Hypothalamus (tissue), 51 donors: Measurements from ENCODE around the gene DCST1.

Experiments used
- DNase-seq, 51 donors: peaks; one replicate each; lab custom pipeline; 2025; lab: John Stamatoyannopoulos, UW

Gene DCST1

GRCh38 chr1:155050560-155051341, 17.1 kb downstream of the DCST1 start, which contains the start of gene ADAM15:
Gene ADAM15, plus strand, starts transcription at chr1:155051316. Its CDS starts 71 bp downstream, at chr1:155051387.
- DNase-seq: peak in 49 of 51 donors; percentile 30 to 89 (median 72)

GRCh38 chr1:155051342-155051776, 17.7 kb downstream of the DCST1 start:
- DNase-seq: peak in 2 of 51 donors; percentile 22 to 52

DNA sequence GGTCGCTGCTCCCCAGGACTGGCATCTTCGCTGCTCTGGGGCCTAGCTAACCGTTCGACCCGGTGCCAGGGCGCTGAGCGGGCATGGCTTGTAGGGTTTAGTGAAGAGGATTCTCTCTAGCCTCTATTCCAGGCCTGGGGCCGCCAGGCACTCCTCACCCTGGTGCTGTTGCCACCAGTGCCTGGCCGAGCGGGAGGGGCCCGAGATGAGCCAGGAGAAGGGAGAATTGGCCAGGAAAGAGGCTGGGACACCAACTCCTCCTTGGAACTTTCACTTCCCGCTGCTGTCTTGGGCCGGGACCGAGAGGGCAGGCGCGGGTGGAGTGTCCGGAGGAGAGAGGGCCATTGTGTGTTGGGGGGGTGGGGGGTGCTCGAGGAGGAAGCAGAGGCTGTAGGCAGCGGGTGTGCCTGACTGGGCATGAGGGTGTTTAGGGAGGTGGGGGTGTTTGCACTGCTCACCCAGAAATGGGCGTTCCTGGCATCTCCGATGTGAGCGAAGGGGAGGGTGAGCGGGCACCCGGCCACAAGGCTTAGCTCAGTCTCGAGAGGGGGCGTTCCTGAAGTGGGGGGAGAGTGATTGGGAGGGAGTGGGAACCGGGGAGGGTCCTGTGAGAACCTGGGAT, 18.3 kb downstream of the DCST1 start:
- DNase-seq: peak in 38 of 51 donors; percentile 11 to 72 (median 43)

DNA sequence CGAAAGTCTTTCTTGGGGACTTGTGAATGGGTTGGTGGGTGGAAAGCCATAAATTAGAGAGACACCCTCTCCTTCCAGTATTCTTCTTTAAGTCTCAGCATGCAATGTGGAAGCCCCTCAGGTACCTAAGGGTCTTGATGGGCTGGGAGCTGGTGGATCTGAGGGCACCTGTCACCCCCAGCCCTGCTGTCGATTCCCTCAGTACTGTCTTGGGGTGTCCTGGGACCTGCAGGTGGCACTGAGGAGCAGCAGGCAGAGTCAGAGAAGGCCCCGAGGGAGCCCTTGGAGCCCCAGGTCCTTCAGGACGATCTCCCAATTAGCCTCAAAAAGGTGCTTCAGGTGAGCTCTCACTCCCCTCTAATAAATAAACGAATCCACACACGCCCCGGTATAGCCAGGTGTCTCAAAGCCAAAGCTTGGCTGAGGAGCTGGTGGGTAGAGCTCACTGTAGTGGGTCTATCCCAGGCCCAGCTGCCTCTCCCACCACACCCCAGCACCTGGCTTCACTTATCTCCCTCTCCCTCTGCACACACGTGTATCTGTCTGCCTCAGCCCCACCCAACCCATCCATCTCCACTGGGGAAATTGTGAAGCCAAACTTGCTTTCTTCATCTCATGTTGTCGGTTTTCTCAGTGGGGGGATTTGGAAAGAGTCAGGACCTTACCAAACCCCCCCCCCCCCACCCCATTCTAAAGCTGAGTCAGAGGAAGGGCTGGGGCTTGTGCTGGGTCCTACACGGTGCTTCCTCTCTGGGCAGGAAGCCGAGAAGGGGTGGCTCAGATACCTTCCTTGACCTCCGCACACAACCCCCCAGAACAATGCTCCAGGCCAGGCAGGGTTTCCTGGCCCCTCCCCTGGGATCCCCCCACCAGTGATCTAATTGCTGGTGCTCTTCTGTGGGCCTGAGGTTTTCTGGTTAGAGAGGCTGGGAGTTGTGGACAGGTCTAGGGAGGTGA, 19.1 kb downstream of the DCST1 start:
- DNase-seq: peak in 4 of 51 donors; percentile 7 to 38 (median 10)

- no peak for DNase-seq
These were observed 20.0 kb downstream of the DCST1 start for GRCh38 chr1:155053531-155054105.

GRCh38 chr1:155057104-155057503, 23.5 kb downstream of the DCST1 start:
- no peak for DNase-seq

DNA sequence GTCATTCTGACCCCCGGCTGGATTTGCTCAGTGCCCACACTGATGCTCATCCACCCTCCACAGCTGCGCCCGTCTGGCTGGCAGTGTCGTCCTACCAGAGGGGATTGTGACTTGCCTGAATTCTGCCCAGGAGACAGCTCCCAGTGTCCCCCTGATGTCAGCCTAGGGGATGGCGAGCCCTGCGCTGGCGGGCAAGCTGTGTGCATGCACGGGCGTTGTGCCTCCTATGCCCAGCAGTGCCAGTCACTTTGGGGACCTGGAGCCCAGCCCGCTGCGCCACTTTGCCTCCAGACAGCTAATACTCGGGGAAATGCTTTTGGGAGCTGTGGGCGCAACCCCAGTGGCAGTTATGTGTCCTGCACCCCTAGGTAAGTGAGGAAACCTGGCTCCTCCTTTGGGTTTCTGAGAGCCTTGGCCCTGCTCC, 24.2 kb downstream of the DCST1 start:
- DNase-seq: no peak

GRCh38 chr1:155060736-155061135, 27.1 kb downstream of the DCST1 start:
- DNase-seq: no peak

DNA sequence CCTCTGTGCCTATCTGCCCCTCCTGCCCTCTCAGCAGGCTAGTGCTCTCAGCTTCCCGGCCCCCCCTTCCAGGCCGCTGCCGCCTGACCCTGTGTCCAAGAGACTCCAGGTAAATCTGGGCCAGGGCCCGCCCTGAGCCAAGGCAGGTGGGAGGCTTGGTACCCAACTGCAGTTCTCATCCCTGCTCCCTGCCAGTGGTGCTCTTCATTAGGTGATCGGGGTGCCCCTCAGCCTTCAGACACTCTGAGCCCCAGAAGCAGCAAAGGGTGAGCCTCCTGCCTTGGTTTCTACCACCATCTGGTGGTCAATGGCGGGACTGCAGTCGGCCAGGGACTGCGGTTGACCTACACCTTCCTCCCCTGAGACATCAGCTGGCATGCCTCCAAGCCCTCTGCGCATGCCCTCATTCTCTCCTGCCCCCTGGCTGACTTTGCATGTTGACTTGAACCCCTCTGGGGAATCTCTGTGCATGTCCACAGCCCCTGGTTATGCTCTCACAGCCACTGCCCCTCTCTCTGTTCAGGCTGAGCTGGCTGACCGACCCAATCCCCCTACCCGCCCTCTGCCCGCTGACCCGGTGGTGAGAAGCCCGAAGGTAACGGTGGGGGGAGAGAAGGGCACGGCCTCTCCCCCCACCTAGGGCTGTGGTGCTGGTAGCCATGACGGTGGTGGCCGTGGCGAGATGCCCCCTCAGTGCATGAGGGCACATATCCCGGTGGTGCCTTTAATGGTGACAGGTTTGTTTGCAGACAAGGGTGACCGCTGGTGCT, 27.9 kb downstream of the DCST1 start:
- DNase-seq: peak in 48 of 51 donors; percentile 16 to 87 (median 62)

DNA sequence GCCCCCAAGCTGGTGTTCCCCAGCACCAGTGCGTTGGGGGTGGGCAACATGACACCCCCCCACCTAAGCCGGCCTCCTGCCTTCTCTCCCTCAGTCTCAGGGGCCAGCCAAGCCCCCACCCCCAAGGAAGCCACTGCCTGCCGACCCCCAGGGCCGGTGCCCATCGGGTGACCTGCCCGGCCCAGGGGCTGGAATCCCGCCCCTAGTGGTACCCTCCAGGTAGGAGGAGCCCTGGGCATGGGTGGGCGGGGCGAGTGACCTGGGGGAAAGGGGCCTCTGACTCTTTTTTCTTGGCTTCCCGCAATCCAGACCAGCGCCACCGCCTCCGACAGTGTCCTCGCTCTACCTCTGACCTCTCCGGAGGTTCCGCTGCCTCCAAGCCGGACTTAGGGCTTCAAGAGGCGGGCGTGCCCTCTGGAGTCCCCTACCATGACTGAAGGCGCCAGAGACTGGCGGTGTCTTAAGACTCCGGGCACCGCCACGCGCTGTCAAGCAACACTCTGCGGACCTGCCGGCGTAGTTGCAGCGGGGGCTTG, 28.6 kb downstream of the DCST1 start:
- peak in 1 of 51 donors; percentile 38 for DNase-seq

DNA sequence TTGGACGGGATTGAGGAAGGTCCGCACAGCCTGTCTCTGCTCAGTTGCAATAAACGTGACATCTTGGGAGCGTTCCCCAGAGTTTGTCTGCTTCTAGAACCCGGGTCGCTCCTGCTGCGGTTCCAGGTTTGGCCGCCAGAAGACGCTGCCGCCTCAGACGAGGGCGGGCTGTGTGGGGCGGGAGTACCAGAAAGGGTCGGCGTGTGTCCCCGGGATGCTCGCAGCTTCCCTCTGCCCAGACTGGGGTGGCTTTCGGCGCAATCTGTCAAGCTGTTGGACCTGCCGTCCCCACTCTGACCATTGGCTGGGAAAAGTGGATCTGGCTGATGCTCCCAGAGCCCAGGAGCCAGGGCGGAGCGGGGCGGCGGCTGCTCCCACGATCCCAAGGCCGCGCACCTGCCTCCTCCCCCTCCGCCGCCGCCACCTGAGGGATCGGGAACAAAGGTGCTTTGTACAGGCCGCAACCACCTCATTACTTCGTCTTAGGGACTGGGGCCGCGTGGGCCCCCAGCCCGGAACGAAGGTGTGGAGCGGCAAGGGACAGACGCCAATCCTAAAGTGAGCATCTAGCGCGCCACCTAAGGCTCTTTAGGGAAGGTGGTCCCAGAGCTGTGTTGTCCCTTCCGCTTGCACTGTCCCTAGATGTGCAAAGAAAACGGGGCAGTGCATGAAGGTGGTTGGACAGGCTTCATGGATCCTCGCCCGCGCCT, 29.2 kb downstream of the DCST1 start:
- peak in 12 of 51 donors; percentile 5 to 47 (median 21) for DNase-seq

- peak in 39 of 51 donors; percentile 11 to 69 (median 47) for DNase-seq
These were observed 30.0 kb downstream of the DCST1 start, which contains the start of gene EFNA4 for GRCh38 chr1:155063550-155064110. Gene EFNA4, plus strand, starts transcription at chr1:155063740. Its CDS starts 84 bp downstream, at chr1:155063824.

GRCh38 chr1:155064111-155064831, 30.6 kb downstream of the DCST1 start:
- DNase-seq: no peak

DNA sequence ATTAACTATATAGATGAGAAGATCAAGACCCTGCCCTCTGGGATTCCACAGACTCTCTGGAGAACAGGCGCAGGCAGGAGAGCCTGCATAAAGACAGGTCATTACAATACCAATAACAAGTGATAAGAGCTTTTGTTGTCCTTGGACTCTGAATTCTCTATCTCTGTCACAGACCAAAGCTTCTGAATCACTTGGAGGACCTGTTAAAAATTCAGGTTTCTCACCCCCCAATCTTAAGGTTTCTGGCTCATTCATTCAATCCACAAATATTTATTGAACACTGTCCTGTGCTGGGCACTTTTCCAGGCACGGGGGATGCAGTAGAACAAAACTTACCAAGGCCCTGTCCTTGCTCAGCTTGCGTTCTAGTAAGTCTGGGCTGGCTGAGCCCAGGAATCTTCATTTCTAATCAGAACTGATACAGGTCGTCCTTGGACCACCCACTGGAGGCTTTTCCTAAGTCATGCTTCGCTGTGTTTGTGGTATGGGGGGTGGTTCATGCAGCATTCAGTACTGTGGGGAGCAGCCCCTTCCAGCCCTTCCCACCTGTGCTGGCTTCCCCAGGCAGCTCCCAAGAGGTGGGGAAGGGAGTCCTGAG, 31.3 kb downstream of the DCST1 start:
- DNase-seq: no peak

DNA sequence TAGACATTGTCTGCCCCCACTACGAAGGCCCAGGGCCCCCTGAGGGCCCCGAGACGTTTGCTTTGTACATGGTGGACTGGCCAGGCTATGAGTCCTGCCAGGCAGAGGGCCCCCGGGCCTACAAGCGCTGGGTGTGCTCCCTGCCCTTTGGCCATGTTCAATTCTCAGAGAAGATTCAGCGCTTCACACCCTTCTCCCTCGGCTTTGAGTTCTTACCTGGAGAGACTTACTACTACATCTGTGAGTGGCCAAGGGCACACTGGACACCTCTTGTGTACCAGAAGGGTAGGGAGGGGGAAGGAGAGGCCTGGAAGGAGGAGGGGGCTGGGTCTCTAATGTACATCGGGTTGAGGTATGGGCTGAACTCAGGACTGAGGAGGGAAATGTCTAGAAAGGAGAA, 33.2 kb downstream of the DCST1 start:
- no peak for DNase-seq

GRCh38 chr1:155068599-155068998, 35.0 kb downstream of the DCST1 start:
- DNase-seq: no peak

- DNase-seq: peak in 4 of 51 donors; percentile 10 to 43 (median 16)
These were observed 36.0 kb downstream of the DCST1 start for GRCh38 chr1:155069551-155070157.
